Measurements from ENCODE around the gene COL9A3.

Gene COL9A3

GRCh38 chr20:62823688-62824475, 7.0 kb downstream of the COL9A3 start:
- DNase-seq (ENCODE audit: low spot score) = no peak

- peak; percentile 62 for DNase-seq (ENCODE audit: low spot score)
Measured at GRCh38 chr20:62824476-62825332, 7.9 kb downstream of the COL9A3 start.

GRCh38 chr20:62825333-62825985, 8.6 kb downstream of the COL9A3 start:
- DNase-seq (ENCODE audit: low spot score) = no peak

- DNase-seq (ENCODE audit: low spot score) = no peak
Measured at GRCh38 chr20:62825986-62826645, 9.3 kb downstream of the COL9A3 start.

GRCh38 chr20:62826646-62827310, 9.9 kb downstream of the COL9A3 start:
- no peak for DNase-seq (ENCODE audit: low spot score)

- no peak for DNase-seq (ENCODE audit: low spot score)
Measured at GRCh38 chr20:62827311-62828038, 10.6 kb downstream of the COL9A3 start.

- no peak for DNase-seq (ENCODE audit: low spot score)
Measured at GRCh38 chr20:62828051-62828450, 11.2 kb downstream of the COL9A3 start.

GRCh38 chr20:62828511-62829230, 11.8 kb downstream of the COL9A3 start:
- DNase-seq (ENCODE audit: low spot score) = no peak

GRCh38 chr20:62829231-62830230, 12.7 kb downstream of the COL9A3 start:
- DNase-seq (ENCODE audit: low spot score) = no peak

GRCh38 chr20:62830251-62830650, 13.4 kb downstream of the COL9A3 start:
- no peak for DNase-seq (ENCODE audit: low spot score)

GRCh38 chr20:62830821-62831220, 14.0 kb downstream of the COL9A3 start:
- no peak for DNase-seq (ENCODE audit: low spot score)

GRCh38 chr20:62831361-62831788, 14.5 kb downstream of the COL9A3 start:
- no peak for DNase-seq (ENCODE audit: low spot score)

- DNase-seq (ENCODE audit: low spot score) = no peak
Measured at GRCh38 chr20:62831854-62832211, 15.0 kb downstream of the COL9A3 start.

- DNase-seq (ENCODE audit: low spot score) = no peak
Measured at GRCh38 chr20:62832212-62832922, 15.5 kb downstream of the COL9A3 start.

GRCh38 chr20:62832951-62833391, 16.1 kb downstream of the COL9A3 start:
- no peak for DNase-seq (ENCODE audit: low spot score)

GRCh38 chr20:62834967-62835730, 18.3 kb downstream of the COL9A3 start:
- DNase-seq (ENCODE audit: low spot score) = no peak
